Activated T-helper 9 cell treated with anti-CD3 and anti-CD28 coated beads, Interleukin-2, amount 50 U/mL, for 16 hours (primary cell): ENCODE data around the gene RPL34.
"Not testable (repeated sequence)": the region's sequence is repeated elsewhere in the genome, so short reads cannot be mapped to it uniquely, and the experiment has no call there.

ENCODE experiments used
- DNase-seq: peaks from one replicate; pipeline ENCODE4 v3.0.0-alpha.2; 2020; ENCODE audit warnings: low read depth

Gene RPL34

GRCh38 chr4:108620101-108620932 lies at the start of gene RPL34:
Gene RPL34 (plus strand): TSS chr4:108620576. CDS start chr4:108621960, 1,384 bp downstream.
- DNase-seq = peak; percentile 96

- no peak for DNase-seq
Measured at GRCh38 chr4:108570993-108571569, 49.3 kb upstream of the RPL34 start.

- DNase-seq = no peak
Measured at GRCh38 chr4:108574402-108574801, 46.0 kb upstream of the RPL34 start.

GRCh38 chr4:108581083-108581482 lies 39.3 kb upstream of the RPL34 start:
- DNase-seq = no peak

GRCh38 chr4:108586778-108587177 lies 33.6 kb upstream of the RPL34 start:
- DNase-seq = no peak

GRCh38 chr4:108588878-108589277 lies 31.5 kb upstream of the RPL34 start:
- DNase-seq = no peak

- no peak for DNase-seq
Measured at GRCh38 chr4:108589961-108590360, 30.4 kb upstream of the RPL34 start.

GRCh38 chr4:108590776-108591175 lies 29.6 kb upstream of the RPL34 start:
- DNase-seq = no peak

GRCh38 chr4:108592674-108592986 lies 27.7 kb upstream of the RPL34 start:
- DNase-seq = no peak

GRCh38 chr4:108594296-108594695 lies 26.1 kb upstream of the RPL34 start:
- DNase-seq = not testable (repeated sequence)

- no peak for DNase-seq
Measured at GRCh38 chr4:108596344-108596743, 24.0 kb upstream of the RPL34 start.

GRCh38 chr4:108601106-108601505 lies 19.3 kb upstream of the RPL34 start:
- no peak for DNase-seq

GRCh38 chr4:108601532-108601931 lies 18.8 kb upstream of the RPL34 start:
- no peak for DNase-seq

GRCh38 chr4:108602163-108602562 lies 18.2 kb upstream of the RPL34 start:
- no peak for DNase-seq

- no peak for DNase-seq
Measured at GRCh38 chr4:108607079-108607815, 13.1 kb upstream of the RPL34 start.

GRCh38 chr4:108611365-108611764 lies 9.0 kb upstream of the RPL34 start:
- no peak for DNase-seq

- DNase-seq = no peak
Measured at GRCh38 chr4:108612365-108612764, 8.0 kb upstream of the RPL34 start.

GRCh38 chr4:108619372-108620100 lies 840 bp upstream of the RPL34 start:
- DNase-seq = peak; percentile 9

GRCh38 chr4:108620933-108621905 lies 843 bp downstream of the RPL34 start:
- no peak for DNase-seq

GRCh38 chr4:108622022-108622421 lies 1.6 kb downstream of the RPL34 start:
- no peak for DNase-seq

GRCh38 chr4:108622828-108623227 lies 2.5 kb downstream of the RPL34 start:
- DNase-seq = no peak
